ENCODE results near the gene LHX4. TPM values are rescaled to one million over a fixed set of nuclear protein-coding genes. Genes with fewer than 3 reads are reported as not detected.

Gene LHX4
- total and polyA plus RNA-seq, 2 donors from 2014 or later = 0.37 TPM; not detected in 1

DNA sequence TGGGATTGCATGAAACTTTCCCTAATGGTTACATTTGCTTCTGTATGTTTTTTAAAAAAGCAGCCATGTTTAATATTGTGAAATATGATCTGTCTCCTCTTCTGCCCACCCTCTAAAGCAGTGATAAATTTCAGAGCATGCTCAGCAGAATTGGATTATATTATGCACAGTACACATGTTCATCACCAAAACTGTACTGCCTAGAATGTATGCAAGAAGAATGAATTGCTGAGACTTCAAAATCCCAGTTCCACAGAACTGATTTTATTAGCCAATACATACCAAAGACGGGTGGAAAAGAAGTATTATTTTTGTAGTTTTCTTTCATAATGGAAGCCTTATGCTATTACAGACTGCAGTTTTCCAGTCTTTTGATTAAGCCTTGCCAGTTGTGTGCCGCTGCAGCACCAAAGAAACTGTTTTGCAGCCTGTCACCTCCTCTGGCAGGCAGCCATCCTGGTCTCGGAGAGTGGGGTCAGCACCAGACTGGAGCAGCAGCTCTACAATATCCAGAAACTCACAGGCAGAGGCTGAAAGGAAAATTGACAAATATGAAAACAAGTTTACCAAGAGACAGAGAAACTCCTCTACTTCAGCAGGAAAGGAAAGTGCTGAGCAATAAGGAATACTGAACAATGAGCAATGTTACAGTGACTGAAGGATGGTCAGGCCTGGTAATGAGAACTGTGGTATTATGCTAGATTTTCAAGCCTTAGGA is 58.1 kb downstream of the LHX4 start:
- Histone ChIP-seq H3K36me3 (ENCODE audit: control insufficient read depth in 2 of 3, insufficient read depth in 3 of 3, low read length in 3 of 3) (no peaks in the 10 kb centered on the region), H3K9me3 (ENCODE audit: control insufficient read depth in 2 of 3, insufficient read depth in 1 of 3, low read length in 3 of 3) (no peaks in the 10 kb centered on the region), H3K4me1 (ENCODE audit: control insufficient read depth in 2 of 3, insufficient read depth in 2 of 3, low read depth in 1 of 3, low read length in 3 of 3) (peaks cover 0 to 8% (median 0%) of the 10 kb centered on the region in 3 donors), H3K9ac (ENCODE audit: low read length in 3 of 3) (no peak overlapping the region), H3K4me3 (ENCODE audit: low read length in 3 of 3) (no peak overlapping the region), H3K27ac (ENCODE audit: low read depth in 2 of 2, low read length in 2 of 2) (peak overlapping the region in 1 of 2 donors; percentile 17), H3K27me3 (ENCODE audit: control insufficient read depth, insufficient read depth, low read length) (no peaks in the 10 kb centered on the region)
- FAIRE-seq (no peak), DNase-seq (no peak)
- intact Hi-C loops (cut with DNase I) = no loop called here
- TF ChIP-seq CTCF (IDR thresholded peaks at IDR 0.05; ENCODE audit: borderline replicate concordance, extremely low read depth, insufficient read depth) = no peak

GRCh38 chr1:180288940-180289339 is 58.9 kb downstream of the LHX4 start:
- FAIRE-seq (no peak), DNase-seq (no peak)
- no peaks in the 10 kb centered on the region for H3K9me3 ChIP-seq (ENCODE audit: control insufficient read depth in 2 of 3, insufficient read depth in 1 of 3, low read length in 3 of 3)
- no peak overlapping the region for H3K4me3 ChIP-seq (ENCODE audit: low read length in 3 of 3)
- intact Hi-C loops (cut with DNase I) = no loop called here
- H3K27ac ChIP-seq (ENCODE audit: low read depth in 2 of 2, low read length in 2 of 2) = no peak overlapping the region
- H3K4me1 ChIP-seq (ENCODE audit: control insufficient read depth in 2 of 3, insufficient read depth in 2 of 3, low read depth in 1 of 3, low read length in 3 of 3) = peaks cover 0 to 8% (median 0%) of the 10 kb centered on the region in 3 donors
- no peak for TF ChIP-seq CTCF (IDR thresholded peaks at IDR 0.05; ENCODE audit: borderline replicate concordance, extremely low read depth, insufficient read depth)
- no peaks in the 10 kb centered on the region for H3K36me3 ChIP-seq (ENCODE audit: control insufficient read depth in 2 of 3, insufficient read depth in 3 of 3, low read length in 3 of 3)
- H3K9ac ChIP-seq (ENCODE audit: low read length in 3 of 3) = no peak overlapping the region
- no peaks in the 10 kb centered on the region for H3K27me3 ChIP-seq (ENCODE audit: control insufficient read depth, insufficient read depth, low read length)

- DNase-seq (no peak), FAIRE-seq (no peak)
- Histone ChIP-seq H3K27ac (ENCODE audit: low read depth in 2 of 2, low read length in 2 of 2) (peak overlapping the region; percentile 47 to 63), H3K4me1 (ENCODE audit: control insufficient read depth in 2 of 3, insufficient read depth in 2 of 3, low read depth in 1 of 3, low read length in 3 of 3) (peaks cover 0 to 10% (median 0%) of the 10 kb centered on the region in 3 donors), H3K36me3 (ENCODE audit: control insufficient read depth in 2 of 3, insufficient read depth in 3 of 3, low read length in 3 of 3) (no peaks in the 10 kb centered on the region), H3K9me3 (ENCODE audit: control insufficient read depth in 2 of 3, insufficient read depth in 1 of 3, low read length in 3 of 3) (no peaks in the 10 kb centered on the region), H3K9ac (ENCODE audit: low read length in 3 of 3) (no peak overlapping the region), H3K4me3 (ENCODE audit: low read length in 3 of 3) (no peak overlapping the region), H3K27me3 (ENCODE audit: control insufficient read depth, insufficient read depth, low read length) (no peaks in the 10 kb centered on the region)
- intact Hi-C loops (cut with DNase I) = no loop called here
- no peak for TF ChIP-seq CTCF (IDR thresholded peaks at IDR 0.05; ENCODE audit: borderline replicate concordance, extremely low read depth, insufficient read depth)
These were observed 60.4 kb downstream of the LHX4 start for GRCh38 chr1:180290265-180291001.
